Stimulated activated CD4-positive, alpha-beta T cell treated with anti-CD3 and anti-CD28 coated beads, Interleukin-4, amount 100 ng/mL, for 24 hours (primary cell): ENCODE data around the gene SLC25A4.
"Not testable (repeated sequence)": the region's sequence is repeated elsewhere in the genome, so short reads cannot be mapped to it uniquely, and the experiment has no call there.

Source experiments
- DNase-seq: peaks from one replicate; pipeline ENCODE4 v3.0.0-alpha.2; 2020

The SLC25A4 gene

DNA sequence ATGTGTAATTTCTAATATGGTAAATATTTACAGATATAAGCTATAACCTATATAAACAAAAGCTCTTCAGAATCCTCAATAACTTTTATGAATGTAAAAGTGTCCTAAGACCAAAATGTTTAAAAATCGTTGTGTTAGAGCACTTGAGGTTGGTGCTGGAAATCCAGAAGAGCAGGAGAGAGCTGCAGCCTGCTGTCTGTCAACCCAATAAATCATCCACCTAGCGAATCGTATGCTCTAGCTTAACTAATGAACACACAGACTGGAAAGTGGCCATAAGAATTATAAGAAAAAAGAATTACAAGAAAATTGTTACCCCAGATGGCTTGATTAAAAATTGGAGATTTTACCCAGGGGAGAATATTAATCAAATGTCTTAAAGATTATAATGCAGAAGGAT is 43.7 kb downstream of the SLC25A4 start:
- no peak for DNase-seq

DNA sequence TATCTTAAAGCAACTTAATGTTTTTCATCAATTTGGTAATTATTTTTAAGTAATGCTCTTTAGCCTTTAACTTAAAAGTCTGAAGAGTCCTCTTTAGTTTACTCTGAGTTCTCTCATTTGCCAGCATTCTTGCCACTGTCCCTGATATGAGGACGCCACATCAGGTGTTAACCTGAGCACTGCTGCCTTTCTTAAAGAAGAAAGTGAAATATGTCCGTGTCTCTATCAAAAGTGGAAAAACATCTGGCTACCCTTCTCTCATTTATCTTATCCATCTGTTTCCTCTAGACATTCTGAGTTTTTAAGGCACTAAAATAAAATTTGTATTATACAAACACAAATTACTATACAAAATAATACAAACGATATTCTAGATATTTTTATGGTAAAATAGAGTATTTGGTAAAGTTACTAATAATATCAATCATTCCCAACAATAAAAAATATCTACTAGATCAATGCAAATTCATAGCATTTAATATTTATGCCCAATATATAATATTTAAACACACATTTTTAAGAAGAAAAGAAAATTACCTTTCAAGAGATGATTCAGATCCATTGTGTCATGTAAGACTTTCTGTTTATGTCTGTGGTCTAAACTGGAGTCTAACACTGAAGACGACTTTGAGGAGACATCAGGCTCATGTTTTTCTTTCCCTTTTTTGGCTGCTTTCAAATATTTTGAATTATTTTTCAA is 46.7 kb downstream of the SLC25A4 start:
- DNase-seq: no peak

- no peak for DNase-seq
Observed at GRCh38 chr4:185190306-185190856, 47.3 kb downstream of the SLC25A4 start.

DNA sequence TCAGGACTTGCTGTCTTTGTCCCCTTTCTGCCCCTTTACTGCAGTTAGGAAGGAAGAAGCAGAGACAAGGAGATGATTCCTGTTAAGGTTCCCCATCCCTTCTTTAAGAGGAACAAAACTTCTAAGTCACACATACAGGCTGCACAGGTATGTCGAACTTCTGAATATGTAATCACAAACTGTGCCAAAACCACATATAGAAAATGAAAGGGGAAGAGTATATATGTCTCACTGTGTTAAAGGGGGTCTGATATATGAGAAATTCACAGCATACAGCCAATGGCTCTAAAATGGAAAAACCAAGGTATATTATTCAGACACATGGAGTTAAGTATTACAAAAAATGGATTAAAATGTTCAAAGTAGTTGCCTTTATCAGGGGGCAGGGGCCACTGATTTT is 49.0 kb downstream of the SLC25A4 start:
- no peak for DNase-seq

- DNase-seq: no peak
Observed at GRCh38 chr4:185194924-185195888, 52.1 kb downstream of the SLC25A4 start.

DNA sequence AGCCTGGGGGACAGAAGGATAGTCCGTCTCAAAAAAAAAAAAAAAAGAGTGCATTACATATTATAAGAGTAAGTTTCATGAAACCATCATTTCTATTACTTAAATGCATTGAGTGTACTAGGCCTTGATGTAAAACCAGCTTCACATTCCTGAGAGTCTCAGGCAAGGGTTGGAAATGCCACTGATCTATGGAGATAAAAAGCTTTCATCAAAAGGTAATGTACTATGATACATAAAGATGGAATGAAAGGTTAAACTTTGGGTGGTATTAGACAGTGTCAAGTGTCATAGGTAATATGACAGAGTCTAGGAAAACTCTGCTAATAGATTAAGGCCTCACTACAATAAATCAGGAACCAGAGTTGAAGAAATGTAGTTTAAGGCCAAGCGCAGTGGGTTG is 53.4 kb downstream of the SLC25A4 start:
- DNase-seq: no peak

GRCh38 chr4:185198189-185198588 is 55.1 kb downstream of the SLC25A4 start:
- DNase-seq: not testable (repeated sequence)
